CD1c-positive myeloid dendritic cell (primary cell): Measurements from ENCODE around the gene LTBP2.

Experiments used
- DNase-seq: peaks from one replicate; pipeline ENCODE4 v3.0.0-alpha.2; 2016; ENCODE audit errors: extremely low spot score

Gene LTBP2

GRCh38 chr14:74638066-74638465, 26.0 kb upstream of the LTBP2 start:
- no peak for DNase-seq

GRCh38 chr14:74637178-74637550, 25.1 kb upstream of the LTBP2 start:
- no peak for DNase-seq

GRCh38 chr14:74636424-74637177, 24.6 kb upstream of the LTBP2 start:
- DNase-seq = no peak

DNA sequence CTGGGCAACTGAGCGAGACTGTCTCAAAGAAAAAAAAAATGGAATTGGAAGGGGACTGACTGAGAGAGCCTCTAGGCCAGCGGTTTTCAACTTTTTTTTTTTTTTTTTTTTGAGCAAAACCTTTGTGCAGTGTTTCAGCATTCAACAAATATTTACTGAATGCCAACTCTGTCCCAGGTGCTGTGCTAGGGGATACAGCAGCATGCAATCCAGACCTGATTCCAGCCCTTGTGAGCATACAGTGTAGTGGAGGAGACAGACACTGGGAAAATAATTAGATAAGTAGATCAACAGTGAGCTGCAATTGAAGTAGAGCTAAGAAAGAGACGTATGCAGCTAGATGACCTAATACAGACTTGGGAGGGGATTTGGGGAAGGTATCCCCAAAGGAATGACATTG, 23.8 kb upstream of the LTBP2 start:
- no peak for DNase-seq

DNA sequence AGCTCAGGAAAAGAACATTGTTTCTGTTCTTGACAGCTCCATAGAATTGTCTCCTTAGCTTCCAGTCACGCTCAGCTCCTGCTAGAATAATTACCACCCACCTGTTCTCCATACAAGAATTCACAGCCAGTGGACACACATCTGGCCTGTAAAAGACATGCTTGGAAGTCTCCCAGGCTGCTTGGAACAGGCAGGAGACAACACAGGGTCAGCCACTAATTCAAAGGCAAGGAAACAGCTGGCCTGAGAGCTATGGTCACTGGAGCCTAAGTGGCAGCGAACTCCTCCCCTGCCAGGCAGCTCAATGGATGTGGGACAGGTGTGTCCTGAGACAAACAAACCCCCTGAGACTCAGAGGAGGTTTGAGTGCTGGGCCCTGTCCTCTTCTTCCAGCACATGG, 22.9 kb upstream of the LTBP2 start:
- no peak for DNase-seq

- no peak for DNase-seq
These were observed 22.4 kb upstream of the LTBP2 start for GRCh38 chr14:74634481-74634880.

DNA sequence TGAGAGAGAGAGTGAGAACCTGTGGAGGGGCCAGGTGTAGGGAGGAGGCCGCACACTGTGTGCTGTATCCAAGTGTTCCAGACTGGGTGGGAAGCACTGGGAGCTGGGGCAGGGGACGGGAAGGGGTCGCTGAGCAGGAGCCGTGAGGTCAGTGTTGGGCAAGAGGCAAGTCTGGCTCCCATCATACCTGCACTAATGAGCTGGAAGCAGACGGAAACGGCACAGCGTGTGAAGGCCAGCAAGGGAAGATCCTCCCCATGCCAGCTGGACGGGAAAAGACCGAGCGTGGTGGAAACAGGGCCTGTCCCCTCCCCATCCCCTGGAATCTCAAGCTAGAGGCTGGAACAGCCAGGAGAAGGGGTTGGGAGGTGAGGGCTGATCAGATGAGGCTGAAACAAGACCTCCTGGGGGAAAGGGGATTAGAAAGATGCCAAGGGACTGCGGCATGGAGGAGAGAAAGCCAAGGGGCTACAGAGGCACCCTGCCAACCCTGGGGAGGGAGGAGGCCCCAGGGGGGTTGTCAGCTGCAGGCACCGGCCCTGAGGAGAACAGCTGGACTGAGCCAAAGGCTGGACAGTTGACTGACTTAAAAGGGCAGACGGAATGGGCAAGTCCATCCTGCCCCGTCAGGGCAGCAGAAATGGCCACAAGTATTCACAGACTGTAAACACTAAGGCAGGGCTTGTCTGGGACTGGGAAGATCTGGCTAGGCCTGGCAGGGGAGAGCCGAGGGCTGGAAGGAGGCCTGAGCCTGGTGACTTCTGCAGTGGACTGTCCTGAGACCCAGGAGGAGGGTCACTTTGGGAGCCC, 19.0 kb upstream of the LTBP2 start:
- no peak for DNase-seq

- DNase-seq = no peak
These were observed 16.4 kb upstream of the LTBP2 start for GRCh38 chr14:74628418-74628817.

- DNase-seq = peak; percentile 46
These were observed 15.0 kb upstream of the LTBP2 start for GRCh38 chr14:74627076-74627475.

GRCh38 chr14:74622257-74622656, 10.2 kb upstream of the LTBP2 start:
- no peak for DNase-seq

GRCh38 chr14:74621556-74621955, 9.5 kb upstream of the LTBP2 start:
- no peak for DNase-seq

DNA sequence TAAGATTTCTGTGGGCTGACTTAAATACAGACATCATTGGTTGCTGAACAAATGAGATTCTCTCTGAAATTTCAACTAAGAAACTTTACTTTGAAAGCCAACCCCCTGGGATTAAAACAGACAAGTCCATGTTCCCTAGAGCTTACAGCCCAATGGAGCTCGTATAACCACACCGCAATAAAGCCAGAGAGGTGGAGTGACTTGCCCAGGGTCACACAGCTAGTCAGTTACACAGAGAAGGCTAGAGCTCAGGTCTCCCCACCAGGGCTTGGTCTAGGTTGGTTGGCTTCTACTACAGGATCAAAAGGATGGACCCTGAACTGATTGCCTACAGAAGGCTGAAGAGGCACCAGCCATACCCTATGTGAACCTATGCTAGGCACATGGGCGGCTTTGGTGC, 8.9 kb upstream of the LTBP2 start:
- DNase-seq = no peak

DNA sequence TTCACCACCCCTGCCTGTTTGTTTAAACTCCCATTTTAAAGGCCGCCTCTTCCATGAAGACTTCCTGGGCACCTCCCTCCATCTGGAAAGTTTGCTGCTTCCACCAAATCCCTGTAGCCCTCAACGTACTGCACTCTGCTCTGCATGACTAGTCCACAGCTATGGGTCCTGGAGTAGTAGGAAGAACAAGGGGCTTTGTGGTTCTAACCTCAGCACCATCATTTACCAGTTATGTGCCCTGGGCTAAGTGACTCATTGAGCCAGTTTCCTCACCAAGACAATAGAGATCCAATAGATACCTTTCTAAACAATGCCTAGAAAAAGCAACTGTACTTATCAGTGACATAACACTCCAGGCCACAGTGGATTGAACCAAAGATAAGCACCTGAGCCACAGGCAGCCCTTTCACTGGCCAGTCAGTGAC, 8.5 kb upstream of the LTBP2 start:
- DNase-seq = peak; percentile 20

GRCh38 chr14:74619672-74620131, 7.7 kb upstream of the LTBP2 start:
- peak; percentile 26 for DNase-seq

DNA sequence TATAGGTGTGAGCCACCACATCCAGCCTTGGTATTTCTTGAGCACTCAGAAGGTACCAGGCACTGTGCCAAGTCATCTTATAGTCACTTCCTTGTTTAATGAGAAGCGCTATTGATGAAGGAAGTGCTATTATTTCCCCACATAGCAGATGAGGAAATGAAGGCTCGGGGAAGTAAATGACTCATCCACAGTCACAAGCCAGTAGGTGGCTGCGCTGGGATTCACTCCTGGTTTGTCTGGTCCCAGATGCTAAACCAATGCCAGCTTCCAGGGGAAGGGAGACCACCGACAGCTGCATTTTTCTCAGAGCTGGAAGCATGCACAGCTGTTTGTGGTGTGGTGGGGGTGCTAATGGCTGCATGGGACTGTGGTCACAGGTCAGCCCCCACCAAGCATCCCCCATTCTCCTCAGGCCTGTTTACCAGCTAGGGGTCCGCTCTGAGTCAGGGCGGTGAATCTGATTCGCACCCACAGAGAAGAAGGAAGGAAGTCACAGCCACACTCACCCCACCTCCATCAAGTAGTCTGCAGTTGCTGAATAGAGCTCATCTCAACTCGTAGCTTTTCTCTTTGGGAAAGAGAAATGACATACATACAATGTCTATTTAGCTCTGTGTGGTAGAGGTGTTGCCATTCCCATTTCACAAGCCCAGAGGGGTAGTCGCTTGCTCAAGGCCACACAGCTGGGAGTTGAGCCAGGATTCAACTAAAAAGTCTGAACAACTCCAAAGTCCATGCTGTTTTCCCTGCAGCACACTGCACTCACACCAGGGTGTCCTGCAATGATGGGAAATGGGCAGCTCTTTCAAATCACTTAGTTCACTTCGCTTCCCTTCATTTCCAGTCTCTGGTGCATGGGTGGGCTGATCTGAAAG, 6.3 kb upstream of the LTBP2 start:
- peak; percentile 95 for DNase-seq

DNA sequence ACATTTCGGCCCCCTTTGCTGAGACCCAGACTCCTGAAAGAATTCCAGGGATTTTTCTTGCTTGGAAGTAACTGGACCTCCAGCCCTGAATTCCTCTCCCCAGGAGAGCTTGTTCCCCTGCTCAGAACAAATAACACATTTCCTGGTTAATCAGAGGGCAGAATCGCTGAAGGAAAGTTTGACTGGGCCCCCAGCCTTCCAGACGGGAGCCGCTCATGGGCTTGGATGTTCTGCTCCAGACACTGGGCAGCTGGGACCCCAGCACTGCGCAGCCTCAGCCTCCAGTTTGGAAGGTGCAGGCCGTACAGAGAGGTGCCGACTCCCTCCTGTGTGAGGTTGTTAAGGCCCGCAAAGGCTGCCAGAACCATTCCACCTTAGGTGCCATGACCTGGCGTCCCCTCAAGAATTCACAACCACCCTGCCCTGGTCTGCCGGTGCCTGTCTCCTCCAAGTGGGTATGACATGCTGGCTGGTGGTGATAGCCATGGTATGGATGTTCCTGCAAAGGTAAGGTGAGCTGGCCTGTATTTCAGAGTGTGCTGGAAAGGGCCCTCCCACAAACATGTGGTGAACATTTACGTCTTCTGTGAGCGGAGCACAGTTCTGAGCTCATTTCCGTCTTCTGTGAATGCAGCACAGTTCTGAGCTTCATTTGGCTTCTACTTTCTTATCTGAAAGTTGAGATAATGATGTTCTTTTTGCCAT, 5.1 kb upstream of the LTBP2 start:
- no peak for DNase-seq

DNA sequence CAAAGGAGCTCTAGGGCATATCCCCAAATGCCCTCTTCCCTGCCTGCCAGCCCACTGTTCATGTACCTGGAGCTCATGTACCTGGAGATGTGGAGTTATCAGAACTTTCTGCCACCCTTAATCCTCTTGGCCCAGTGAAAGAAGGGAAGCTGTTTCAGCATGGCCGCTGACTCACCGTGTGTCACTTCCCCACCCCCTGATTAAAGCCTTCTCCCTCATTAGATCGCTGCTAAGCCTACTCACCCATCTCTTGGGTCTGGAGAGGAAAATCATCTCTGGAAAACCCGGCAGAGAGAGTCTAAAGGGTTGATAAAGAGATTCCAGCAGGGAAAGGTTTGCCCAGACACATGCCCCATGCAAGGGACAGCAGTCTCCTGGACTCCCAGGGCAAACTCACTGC, 4.5 kb upstream of the LTBP2 start:
- DNase-seq = peak; percentile 81

DNA sequence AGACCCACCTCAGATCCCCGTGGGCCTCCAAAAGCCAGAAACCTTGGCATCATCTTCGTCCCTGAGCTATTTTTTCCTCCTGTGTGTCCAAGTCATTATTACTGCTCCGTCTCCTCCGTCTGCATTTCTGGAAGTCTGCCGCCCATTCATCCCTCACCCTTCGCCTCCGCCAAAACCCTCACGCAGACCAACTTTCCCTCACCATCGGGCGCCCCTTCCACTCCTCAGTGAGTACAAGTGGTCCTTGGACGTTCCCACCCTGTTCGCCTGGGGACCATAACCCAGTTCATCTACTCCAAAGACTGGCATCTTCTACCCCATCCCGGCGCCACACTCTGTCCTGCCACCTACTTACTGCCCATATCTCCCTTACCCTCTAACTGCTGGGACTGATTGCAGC, 3.7 kb upstream of the LTBP2 start:
- no peak for DNase-seq

DNA sequence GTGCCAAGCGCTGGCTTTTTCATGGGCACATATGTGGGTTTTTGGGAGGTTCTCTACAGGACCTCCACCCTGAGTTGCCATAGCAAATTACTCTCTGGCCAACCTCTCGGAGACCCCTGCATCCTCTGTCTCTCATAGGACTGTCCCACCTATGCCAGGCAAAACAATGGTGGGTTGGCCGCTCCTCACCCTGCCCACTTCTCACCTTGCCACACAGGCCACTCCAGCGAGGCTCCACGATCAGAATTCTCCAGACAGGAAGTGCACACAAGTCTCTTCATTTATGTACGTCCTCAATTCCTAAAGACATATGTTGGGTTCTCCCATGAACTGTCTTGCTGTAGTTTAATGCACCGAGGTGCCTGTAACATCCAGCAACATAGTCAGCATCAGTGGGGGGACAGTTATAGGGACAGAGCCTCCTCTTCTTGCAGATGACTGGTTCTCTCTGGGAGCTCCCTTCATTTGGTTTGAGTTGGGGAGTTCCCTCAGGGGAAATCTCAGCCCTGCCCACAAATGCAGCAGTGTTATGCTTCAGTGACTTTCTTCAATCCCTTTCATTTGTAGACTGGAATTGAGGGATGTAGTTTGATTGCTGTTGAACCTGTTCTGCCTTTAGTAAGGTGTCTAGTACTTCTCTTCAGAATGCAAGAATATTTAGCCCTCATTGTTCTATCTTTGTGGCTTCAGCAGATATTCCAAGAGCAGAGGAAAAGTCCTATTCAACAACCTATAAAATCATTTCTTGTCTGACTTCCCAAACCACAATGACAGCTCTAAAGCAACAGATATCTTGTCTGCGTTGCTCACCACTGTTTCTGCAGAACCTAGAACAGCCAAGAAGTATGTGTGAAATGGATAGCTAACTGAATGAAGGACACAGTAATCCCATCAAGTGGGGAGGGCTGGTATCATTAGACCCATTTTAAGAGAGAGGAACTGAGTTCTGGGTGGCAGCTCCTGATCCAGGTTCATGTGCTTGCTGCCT, 2.8 kb upstream of the LTBP2 start:
- DNase-seq = no peak

GRCh38 chr14:74613211-74613914, 1.3 kb upstream of the LTBP2 start:
- DNase-seq = no peak
